ENCODE data around the gene PKD1.
"Not testable (repeated sequence)": the region's sequence is repeated elsewhere in the genome, so short reads cannot be mapped to it uniquely, and the experiment has no call there.

Gene PKD1

DNA sequence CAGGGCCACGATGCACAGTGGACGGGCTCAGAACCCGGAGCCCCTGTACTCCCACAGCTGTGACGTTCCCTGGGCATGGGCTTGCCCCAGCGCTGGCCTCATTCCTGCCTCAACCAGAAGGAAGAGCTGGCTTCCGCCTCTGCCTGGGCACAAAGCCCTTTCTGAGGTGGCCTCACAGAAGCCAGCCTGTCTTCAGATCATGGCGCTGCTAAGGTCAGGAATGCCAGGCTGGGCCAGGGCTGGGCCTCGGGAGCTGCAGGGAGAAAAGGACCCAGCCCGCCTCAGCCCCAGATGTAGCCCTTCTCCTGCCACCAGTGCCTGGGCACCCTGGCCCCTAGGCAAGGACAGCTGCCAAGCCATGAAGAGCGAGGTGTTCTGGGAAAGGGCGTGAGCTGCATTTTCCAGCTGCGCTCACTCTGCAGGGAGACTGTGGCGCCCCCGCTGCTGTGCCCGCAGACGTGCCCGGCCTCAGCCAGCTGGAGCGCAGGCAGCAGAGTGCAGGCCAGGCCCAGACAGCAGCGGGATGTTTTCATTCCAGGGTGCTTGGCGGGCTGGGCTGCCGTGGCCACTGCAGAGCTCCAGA is 9.4 kb downstream of the PKD1 start:
- DNase-seq (ENCODE audit: low spot score); FAIRE-seq: not testable (repeated sequence)

DNA sequence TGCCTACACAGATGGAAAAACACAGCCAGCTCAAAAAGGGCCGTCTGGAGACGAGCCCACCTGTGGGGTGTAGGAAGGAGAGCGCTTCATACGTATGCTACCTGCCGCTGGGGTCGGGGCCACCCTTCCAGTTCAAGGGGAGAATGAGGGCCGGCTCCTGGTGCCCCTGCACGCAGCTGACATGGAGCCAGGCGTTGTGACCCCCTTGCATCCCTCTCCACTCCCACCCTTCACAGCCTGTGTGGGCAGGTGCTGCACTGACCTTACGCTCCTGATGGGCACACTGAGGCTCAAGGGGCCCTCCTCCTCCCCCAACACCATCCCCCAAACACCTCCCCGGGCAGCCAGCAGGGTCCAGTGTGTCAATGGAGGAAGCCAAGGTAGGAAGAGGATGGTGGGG is 10.1 kb downstream of the PKD1 start:
- not testable (repeated sequence) for DNase-seq (ENCODE audit: low spot score); FAIRE-seq

DNA sequence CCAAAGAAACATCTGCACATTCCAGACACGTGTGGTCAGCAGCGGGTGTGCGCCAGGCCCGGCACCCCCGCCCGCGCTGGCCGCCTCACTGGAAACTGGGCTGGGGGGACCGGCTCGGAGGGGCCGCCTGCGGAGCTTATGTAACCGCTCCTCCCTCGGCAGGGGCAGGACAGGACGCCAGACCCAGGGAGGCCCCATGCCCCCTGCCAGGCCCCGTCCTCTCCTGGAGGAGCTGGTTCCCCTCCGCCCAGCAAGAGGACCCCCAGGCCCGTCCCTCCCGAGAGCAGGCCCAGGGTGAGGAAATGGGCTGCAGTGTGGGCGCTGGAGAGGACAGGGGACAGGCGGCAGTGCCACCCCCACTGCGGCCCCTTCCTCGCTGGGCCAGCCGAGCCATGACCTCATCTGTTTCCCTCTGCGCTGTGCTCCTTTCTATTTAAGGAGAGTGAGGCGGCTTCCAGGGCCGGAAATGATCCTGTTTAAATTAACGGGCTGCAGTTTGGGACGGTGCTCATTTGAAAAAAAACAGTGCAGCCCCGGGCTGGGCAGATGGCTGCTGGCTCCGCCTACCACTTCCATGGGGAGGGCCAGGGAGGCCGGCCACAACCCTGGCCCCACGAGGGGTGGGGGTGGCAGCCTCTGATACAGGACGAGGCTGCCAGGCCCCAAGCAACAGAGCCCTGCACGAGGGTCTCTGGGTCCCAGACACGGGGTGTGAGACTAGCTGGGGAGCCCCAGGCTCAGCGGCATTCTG is 10.8 kb downstream of the PKD1 start:
- not testable (repeated sequence) for DNase-seq (ENCODE audit: low spot score); FAIRE-seq

DNA sequence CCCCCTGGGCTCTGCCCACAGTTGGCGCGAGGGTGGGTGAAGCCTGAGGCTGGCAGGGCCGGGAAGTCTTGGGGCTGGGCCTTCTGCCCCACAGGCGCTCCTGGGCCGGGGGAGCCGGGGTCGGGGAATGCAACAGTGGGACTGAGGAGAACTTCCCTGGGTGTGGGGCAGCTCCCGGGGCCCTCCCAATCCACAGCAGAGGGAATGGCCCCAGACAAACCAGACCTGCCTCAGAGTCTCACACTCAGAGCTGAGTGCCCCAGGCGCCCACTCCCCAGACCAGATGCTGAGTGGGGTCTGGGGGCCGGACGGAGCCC is 11.4 kb downstream of the PKD1 start:
- not testable (repeated sequence) for DNase-seq (ENCODE audit: low spot score); FAIRE-seq

DNA sequence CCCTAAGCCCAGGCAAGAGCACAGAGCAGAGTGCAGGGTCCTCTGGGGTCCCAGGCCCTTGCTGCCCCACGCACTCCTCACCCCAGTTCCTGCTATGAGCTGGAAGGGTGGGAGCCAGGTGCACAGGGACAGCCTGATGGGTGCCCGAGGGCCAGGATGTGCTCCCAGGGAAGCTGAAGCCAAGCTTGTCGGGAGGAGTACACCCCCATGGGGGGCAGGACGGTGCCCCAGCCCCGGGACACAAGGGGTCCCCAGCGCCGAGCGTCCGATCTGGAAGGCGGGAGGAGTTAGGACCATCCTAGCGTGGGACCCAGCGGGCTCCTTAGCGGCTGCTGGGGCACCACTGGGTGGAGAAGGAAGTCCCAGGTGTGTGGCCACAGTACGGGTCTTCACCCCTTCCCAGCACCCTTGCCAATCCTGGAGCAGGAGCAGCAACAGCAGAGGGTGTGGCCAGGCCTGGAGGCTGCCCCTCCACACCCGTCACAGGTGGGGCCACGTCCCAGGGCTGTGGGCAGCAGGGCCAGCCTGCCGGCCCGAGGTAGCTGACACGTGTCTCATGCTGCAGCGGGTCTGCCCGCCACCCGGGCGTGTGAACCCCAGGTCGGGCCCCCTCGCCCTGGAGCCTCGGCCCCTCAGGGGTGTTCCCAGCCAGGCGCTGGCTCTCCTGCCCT is 11.9 kb downstream of the PKD1 start:
- not testable (repeated sequence) for FAIRE-seq; DNase-seq (ENCODE audit: low spot score)

DNA sequence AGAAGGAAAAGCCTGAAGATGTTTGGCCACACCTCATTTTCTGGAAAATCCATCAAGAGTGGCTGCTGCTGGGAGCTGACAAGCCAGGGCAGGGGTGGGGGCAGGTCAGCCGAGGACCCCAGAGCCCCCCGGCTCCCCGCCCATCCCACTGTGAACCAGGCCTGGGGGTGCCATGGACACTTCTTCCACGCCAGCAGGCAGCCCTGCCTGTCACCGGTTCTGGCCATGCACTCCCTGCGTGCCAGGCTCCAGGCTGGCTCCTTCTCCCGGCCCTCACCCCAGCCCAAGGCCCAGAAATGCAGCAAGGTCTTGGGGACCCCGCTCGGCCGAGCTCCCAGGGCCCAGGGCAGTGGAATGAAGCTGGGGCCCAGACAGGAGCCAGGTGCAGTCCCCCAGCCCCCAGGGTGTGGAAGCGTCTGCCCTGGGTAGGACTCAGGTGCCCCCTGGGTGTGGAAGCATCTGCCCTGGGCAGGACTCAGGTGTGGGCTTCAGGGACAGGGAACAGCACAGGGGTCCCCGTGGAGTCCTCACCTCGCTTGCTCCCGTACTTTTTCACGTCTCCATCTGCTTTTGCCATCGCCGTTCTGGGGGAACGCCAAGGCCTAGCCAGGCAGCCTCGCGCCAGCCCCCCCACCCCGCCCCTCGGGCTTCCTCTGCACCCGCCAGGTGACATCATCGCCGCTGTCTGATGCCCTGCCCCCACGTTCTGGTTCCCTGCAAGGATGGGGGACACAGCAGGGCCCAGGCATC is 12.6 kb downstream of the PKD1 start:
- FAIRE-seq; DNase-seq (ENCODE audit: low spot score): not testable (repeated sequence)

DNA sequence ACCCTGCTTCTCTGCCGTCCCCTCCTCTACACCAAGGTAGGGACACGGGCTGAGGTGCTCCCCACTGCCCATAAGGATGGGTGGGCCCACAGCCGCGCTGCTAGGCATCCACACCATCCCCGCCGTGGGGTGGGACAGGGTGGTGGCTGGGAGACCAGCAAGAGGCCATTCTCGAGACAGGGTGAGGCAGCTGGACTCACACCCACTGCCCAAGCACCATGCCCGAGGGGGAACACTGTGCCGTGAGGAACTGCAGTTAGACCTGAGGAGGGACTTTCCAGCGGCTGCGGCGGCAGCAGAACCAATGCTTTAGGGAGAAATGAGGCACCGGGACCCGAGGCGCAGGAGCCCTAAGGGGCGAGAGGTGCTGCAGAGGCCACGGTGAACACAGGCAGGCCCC is 13.3 kb downstream of the PKD1 start:
- FAIRE-seq (no peak), DNase-seq (ENCODE audit: low spot score) (no peak)

DNA sequence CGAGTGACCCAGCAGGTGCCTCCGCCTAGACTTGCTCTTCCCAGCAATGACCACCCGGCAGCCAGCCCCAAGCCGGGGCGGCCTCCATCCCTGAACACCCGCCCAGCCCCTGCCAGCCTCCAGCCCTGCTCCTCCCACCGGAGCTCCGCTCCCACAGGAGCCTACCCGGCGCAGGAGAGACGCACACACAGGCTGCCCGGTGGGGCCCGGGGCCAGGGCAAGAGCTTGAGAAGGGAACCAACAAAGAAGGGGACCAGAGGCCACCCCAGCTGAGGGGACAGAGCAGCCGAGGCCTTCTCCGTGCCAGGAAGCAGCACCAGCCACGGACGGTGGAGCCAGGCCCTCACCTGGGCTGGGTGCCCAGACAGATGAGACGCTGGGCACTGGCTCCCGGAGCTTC is 13.8 kb downstream of the PKD1 start:
- DNase-seq (ENCODE audit: low spot score): no peak
- no peak for FAIRE-seq

DNA sequence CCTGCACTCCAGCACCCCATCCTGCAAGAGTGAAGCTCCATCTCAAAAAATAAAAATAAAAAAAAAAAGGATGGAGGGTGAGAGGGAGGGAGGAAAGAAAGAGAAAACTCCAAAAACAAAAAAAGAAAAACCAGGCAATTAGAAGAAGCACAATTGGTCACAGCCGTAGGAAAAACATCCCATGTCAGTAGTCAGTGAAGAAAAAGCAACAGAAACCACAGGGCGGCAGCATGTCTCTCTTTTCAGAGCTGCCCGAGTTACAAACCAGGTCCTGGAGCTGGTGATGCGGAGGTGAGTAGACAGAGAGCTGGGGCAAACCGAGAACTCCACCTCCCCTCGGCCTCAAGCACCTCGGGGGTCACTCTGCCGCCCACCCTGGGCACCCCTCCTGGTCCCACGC is 14.4 kb downstream of the PKD1 start:
- FAIRE-seq; DNase-seq (ENCODE audit: low spot score): not testable (repeated sequence)

DNA sequence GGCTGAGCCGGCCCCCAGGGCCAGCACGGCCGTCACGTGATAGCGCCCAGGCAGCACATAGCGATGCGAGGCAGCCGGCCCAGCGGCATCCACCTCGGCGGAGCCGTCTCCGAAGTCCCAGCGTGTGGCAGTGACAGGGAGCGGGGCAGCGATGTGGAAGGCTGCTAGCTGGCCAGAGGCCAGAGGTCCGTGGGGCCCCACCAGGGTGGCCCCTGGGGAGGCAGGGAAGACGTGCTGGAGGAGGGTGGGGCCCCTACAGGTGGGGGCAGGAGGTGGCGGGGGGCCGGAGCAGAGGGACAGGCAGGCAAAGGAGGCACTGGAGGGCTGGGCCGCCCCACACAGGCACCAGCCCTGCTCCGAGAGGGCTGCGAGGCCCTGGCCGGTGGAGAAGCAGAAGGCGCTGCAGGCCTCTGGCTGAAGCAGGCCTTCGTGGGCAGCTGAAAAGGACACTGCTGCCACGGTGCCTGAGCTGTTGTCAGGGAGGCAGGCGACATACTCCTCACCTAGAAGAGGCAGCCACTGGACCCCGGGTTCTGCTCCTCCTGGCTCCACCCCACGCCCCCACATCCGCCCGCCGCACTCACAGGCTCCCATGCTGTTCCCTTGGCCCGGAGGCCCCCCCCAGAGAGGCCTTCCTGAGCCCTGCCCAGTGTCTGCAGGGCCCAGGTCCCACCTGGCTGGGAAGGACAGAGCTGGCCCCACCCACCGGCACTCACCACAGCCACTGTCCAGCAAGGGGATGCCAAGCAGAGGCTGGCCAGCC is 17.6 kb downstream of the PKD1 start:
- not testable (repeated sequence) for FAIRE-seq; DNase-seq (ENCODE audit: low spot score)

DNA sequence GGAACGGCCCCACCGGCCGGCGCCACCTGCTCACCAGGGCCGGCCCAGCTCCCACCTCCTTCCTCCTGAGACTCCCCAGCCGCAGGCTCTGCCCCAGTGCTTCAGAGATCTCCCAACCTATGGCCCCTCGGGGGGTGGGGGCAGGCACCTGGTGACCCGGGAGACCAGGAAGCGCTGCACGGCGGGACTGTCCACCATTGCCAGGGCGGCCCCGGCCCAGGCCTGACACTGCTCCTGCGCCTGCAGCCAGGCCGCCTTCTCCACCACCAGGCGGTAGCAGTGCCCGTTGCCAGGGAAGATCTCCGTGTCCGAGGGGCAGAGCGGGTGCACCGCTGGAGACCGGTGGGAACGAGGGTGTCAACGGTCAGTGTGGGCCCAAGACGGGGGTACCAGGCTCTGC is 18.4 kb downstream of the PKD1 start:
- not testable (repeated sequence) for FAIRE-seq; DNase-seq (ENCODE audit: low spot score)

DNA sequence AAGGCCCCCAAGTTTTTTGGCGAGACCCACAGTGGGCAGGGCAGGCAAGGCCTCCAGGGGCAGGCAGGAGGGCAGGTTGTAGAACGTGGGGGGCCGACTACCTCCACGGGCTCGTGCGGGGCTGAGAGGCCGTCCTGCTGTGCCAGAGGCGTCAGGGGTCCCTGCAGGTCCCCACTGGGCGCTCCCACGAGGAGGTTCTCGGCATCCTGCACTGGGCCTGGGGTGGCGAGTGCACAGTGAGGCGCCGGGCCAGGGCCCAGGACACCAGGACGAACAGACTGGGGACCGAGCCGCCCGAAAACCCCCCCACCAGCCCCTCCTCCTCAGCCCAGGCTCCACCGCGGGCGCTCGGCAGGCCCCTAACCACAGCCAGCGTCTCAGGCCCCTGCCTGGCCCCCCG is 19.3 kb downstream of the PKD1 start:
- not testable (repeated sequence) for FAIRE-seq; DNase-seq (ENCODE audit: low spot score)

DNA sequence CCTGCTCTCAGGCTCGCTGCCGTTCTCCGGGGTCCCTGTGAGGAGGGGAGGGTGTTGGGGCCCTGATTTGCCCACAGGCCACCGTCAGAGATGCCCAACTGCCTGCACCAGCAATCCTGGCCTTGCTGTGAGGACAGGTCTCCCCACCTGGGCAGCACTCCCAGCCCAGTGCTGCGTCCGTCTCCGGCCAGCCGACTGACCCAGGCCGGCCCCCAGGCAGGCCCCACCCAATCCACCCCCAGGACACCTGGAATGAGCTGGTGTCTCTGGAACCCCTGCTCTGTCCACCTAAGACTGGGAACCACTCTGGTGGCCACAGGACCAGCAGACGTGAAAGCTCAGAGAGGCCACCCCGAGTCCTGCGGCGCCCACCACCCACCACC is 20.1 kb downstream of the PKD1 start:
- no peak for DNase-seq (ENCODE audit: low spot score)
- FAIRE-seq: no peak

DNA sequence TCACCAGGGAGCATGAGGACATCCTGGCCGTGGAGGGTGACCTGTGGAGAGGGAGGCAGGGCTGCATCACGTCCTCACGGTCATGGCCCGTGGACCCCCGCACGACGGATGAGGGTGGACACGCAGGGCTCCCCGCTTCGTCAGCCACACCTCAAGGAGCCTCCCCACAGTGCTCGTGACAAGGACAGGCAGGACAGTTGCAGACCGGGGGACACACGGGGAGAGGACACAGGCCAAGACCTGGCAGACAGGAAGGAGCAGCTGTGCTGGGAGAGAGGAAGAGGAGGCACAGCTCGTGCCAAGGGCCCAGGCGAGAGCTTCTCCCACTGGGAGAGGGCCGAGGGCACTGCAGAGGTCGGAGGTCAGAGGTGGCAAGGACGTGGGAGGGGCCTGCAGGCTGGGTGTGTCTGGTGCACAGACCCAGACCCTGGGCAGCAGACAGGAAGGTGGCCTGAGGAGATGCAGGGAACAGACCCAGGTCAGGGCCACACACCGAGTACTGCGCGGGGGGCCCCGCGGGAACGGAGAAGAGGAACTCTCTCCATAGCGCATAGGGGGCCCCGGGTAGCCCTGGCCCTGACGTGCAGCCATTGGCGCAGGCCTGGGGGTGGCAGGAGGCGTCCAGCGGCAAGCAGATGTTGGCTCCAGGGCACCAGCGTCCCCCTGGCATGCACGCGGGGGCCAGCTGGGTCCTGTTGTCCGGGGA is 20.7 kb downstream of the PKD1 start:
- FAIRE-seq; DNase-seq (ENCODE audit: low spot score): not testable (repeated sequence)

DNA sequence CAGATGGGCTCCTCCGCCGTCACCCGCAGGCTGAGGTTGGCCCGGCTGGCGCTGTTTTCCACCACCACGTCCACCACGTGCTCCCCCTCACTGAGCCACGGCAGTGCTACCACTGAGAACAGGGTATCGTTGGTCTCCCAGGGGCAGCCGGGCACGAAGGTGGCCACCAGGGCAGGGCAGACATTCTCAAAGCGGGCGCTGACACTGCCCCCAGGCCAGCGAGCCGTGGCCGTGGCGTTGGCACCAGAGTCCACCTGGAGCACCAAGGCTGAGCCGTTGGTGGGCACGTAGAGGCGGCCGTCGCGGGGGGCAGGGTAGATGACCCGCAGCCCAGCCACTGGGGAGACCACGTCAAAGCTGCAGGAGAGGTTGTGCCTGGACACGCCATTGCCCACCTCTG is 21.5 kb downstream of the PKD1 start:
- DNase-seq (ENCODE audit: low spot score); FAIRE-seq: not testable (repeated sequence)

DNA sequence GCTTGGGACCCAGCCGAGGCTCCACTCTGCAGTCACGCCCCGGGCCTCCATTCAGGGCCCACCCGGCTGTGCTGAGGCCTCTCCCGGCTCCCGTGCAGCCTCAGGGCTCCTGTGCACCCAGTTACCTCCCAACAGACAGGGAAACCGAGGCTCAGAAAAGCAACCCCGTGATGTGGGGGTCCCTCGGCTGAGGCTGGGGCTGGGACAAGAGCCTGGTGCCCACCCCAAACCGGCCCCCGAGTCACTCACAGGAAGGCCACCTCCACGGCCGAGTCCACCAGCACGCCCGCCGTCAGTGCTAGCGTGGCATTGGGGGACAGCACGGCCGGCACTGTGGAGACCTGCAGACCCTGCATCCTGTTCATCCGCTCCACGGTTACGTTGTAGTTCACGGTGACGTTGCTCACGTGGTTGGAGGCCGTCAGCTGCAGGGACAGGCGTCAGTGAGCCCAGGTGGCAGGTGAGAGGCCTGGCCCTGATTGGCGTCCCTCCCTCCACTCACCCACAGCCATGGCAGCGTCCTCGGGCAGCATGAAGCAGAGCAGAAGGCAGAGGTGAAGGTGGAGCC is 23.1 kb downstream of the PKD1 start:
- FAIRE-seq; DNase-seq (ENCODE audit: low spot score): not testable (repeated sequence)

DNA sequence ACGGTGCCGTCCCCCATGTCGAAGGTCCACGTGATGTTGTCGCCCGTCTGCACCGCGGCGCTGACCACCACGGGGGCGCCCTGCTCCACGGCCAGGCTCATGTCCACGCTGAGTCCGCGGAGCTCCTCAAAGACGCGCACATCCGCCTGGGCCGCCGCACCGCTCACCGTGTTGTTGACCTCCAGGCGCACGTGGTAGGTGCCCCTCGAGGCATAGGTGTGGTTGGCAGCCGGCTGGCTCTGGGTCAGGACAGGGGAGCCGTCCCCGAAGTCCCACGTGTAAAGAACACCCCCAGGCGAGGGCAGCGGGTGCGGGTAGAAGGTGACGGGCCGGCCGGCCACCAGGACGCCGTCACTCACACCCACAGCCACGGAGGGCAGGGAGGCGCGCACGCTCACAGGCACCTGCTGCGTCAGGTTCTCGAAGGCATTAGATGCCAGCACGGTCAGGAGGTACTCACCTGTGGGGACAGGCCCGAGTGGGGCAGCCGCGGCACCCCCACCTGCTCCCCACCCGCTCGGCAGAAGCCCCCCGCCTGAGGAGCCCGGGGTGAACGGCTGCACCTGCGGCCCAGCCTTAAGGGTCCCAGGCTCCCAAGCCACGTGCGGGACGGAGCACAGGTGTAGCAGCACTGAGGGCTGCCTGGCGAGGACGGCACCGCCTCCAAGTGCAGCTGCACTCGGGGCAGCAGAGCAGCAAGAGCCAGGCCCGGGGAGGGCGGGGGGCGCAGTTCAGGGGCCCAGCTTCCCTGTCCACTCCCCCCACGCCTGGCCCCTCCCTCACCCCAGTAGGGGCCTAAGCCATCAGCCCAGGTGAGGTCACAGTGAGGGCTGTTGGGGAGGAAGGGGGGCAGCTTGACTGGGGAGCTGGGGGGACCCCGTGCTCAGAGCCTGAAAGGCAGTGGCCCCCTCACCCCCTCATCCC is 24.0 kb downstream of the PKD1 start:
- DNase-seq (ENCODE audit: low spot score): not testable (repeated sequence)

DNA sequence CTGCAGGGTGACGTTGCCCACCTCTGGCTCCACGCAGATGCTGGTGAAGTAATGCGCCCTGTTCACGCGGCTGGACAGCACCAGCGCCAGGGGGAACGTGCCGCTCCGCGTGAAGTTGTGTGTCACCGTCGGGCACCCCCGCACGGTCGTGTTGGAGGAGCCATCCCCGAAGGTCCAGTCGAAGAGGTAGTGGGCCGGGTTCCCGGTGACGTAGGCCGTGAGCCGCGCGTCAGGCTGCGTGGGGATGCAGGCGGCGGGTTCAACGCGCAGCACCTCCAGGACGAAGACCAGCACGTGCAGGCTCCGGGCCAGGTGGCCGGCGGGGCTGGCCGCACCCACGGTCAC is 24.7 kb downstream of the PKD1 start:
- FAIRE-seq; DNase-seq (ENCODE audit: low spot score): not testable (repeated sequence)

More for the DNA sequence above, 24.0 kb downstream of the PKD1 start:
- FAIRE-seq: not testable (repeated sequence)

All from urothelium cell line (cell line).